GM19351 (cell line): Measurements from ENCODE around the gene CCDC122.

Experiments used
- ATAC-seq: cut with Tn5 transposase; IDR thresholded peaks from one replicate; pipeline ENCODE4 v1.9.1; 2021; ENCODE audit warnings: mild to moderate bottlenecking, moderate library complexity; ENCODE audit not compliant: unreplicated experiment

The CCDC122 gene

GRCh38 chr13:43805071-43805468 lies 74.5 kb downstream of the CCDC122 start:
- ATAC-seq = no peak

- ATAC-seq = no peak
Observed at GRCh38 chr13:43804461-43805070, 75.0 kb downstream of the CCDC122 start.

GRCh38 chr13:43802511-43802910 lies 77.0 kb downstream of the CCDC122 start:
- no peak for ATAC-seq

GRCh38 chr13:43800828-43801227 lies 78.7 kb downstream of the CCDC122 start:
- no peak for ATAC-seq

GRCh38 chr13:43799191-43799590 lies 80.3 kb downstream of the CCDC122 start:
- no peak for ATAC-seq

GRCh38 chr13:43797869-43798268 lies 81.7 kb downstream of the CCDC122 start:
- ATAC-seq = no peak

GRCh38 chr13:43797159-43797558 lies 82.4 kb downstream of the CCDC122 start:
- no peak for ATAC-seq

- ATAC-seq = no peak
Observed at GRCh38 chr13:43794416-43794815, 85.1 kb downstream of the CCDC122 start.

- ATAC-seq = no peak
Observed at GRCh38 chr13:43792076-43792881, 87.3 kb downstream of the CCDC122 start.

GRCh38 chr13:43787997-43788396 lies 91.5 kb downstream of the CCDC122 start:
- no peak for ATAC-seq

- no peak for ATAC-seq
Observed at GRCh38 chr13:43787518-43787891, 92.0 kb downstream of the CCDC122 start.

- ATAC-seq = peak; percentile 54
Observed at GRCh38 chr13:43786766-43787517, 92.6 kb downstream of the CCDC122 start, which contains the start of gene ENOX1. Gene ENOX1, minus strand, starts transcription at chr13:43786972.

GRCh38 chr13:43786472-43786765 lies 93.1 kb downstream of the CCDC122 start:
- peak; percentile 34 for ATAC-seq
